IMR-90 (cell line): ENCODE results near the gene BGN.

Source experiments
- CEBPB ChIP-seq: IDR thresholded peaks from 2 replicates; pipeline ENCODE4 v1.6.1; 2012; ENCODE audit warnings: low read depth, low read length, improper control_type of control experiment
- POLR2A ChIP-seq: IDR thresholded peaks from 2 replicates; pipeline ENCODE4 v1.6.1; 2012; ENCODE audit warnings: mild to moderate bottlenecking, low read depth, low read length
- RFX5 ChIP-seq: IDR thresholded peaks from 2 replicates; pipeline ENCODE4 v1.8.0; 2012; ENCODE audit warnings: low read depth, mild to moderate bottlenecking, low read length, moderate library complexity

- TF ChIP-seq CEBPB (no peak), RFX5 (no peak), POLR2A (no peak)
Observed at GRCh38 chrX:153492543-153492942, 2.2 kb upstream of the BGN start.
